ENCODE results near the gene SORCS2.

SORCS2 gene

DNA sequence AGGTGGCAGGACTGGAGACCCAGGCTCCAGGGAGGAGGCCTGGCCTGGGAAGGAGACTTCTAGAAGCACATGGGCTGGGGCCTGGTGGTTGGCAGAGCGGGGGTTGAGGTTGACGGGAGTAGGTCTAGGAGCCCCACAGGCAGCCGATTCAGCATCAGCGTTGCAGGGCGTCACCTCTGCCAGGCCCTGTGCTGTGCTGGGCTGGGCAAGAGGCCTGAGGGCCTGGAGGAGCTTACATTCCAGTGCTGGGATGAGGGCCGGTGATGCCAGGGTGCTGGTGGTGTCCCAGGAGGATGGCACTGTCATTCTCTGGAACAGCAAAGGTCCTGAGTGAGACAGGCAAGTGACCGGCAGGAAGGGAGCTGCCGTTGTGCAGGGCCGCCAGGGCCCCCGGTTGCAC is 76.6 kb downstream of the SORCS2 start:
- CTCF ChIA-PET: no interaction called here
- POLR2A ChIA-PET: no interaction called here
- DNase-seq (ENCODE audit: low read depth, low spot score): no peak
- no peak overlapping the region for H3K4me3 ChIP-seq (ENCODE audit: low read depth, low read length)
- no peak for TF ChIP-seq CTCF (IDR thresholded peaks at IDR 0.05; ENCODE audit: insufficient read depth, low read length, missing control alignments)

- no peak overlapping the region for H3K4me3 ChIP-seq (ENCODE audit: low read depth, low read length)
- no peak for DNase-seq (ENCODE audit: low read depth, low spot score)
- TF ChIP-seq CTCF (IDR thresholded peaks at IDR 0.05; ENCODE audit: insufficient read depth, low read length, missing control alignments): no peak
- ChIA-PET POLR2A (no interaction called here), CTCF (no interaction called here)
Observed at GRCh38 chr4:7270121-7270520, 77.8 kb downstream of the SORCS2 start.

DNA sequence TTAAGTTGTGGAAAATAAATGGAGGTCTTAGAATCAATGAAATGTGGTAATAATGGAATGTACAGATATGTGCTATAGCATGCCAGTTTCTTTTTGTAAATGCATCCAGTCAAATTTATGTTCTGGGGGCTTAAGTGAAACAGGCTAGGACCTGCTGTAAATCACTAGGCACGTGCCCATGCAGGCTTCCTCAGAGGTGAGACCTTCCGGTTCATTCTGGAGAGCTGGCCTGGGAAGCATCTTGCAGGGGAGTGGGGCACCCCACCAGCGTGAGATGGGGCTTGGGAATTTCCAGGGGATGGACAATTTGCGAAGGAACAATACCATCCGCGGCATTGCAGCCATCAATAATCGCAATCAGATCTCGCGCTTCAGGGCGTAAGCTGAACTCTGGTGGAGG is 80.1 kb downstream of the SORCS2 start:
- CTCF ChIA-PET: interaction anchor here (0.9 kb wide), 1 partner anchor 81 kb away, joined by 3 read pairs; no protein-coding TSS in a partner anchor

GRCh38 chr4:7273738-7274297 is 81.5 kb downstream of the SORCS2 start:
- DNase-seq (ENCODE audit: low read depth, low spot score): no peak
- no peak for TF ChIP-seq CTCF (IDR thresholded peaks at IDR 0.05; ENCODE audit: insufficient read depth, low read length, missing control alignments)
- no peak overlapping the region for H3K4me3 ChIP-seq (ENCODE audit: low read depth, low read length)
- ChIA-PET CTCF (no interaction called here), POLR2A (no interaction called here)

More for the DNA sequence above, 80.1 kb downstream of the SORCS2 start:
- no peak for TF ChIP-seq CTCF (IDR thresholded peaks at IDR 0.05; ENCODE audit: insufficient read depth, low read length, missing control alignments)
- DNase-seq (ENCODE audit: low read depth, low spot score): no peak
- H3K4me3 ChIP-seq (ENCODE audit: low read depth, low read length): no peak overlapping the region
- POLR2A ChIA-PET: no interaction called here

DNA sequence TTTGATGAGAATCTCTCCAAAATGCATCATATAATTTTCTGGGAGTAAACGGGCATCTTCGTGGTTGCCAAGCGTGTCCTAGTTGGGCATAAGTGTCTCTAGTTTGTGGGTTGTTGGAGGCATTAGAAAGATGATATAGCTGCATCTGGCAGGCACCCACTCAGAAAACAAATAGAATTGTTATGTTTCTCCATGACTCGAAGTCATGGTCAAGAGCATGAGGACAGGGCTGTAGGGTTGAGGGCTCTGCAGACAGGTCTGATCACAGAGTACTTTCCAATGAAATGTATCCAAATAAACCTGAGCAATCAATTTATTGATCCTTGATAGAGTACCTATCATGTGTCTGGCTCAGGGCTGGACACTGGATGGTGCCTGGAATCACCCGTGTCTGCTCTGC is 82.7 kb downstream of the SORCS2 start:
- CTCF ChIA-PET: no interaction called here
- no peak for TF ChIP-seq CTCF (IDR thresholded peaks at IDR 0.05; ENCODE audit: insufficient read depth, low read length, missing control alignments)
- H3K4me3 ChIP-seq (ENCODE audit: low read depth, low read length): no peak overlapping the region
- POLR2A ChIA-PET: no interaction called here
- no peak for DNase-seq (ENCODE audit: low read depth, low spot score)

DNA sequence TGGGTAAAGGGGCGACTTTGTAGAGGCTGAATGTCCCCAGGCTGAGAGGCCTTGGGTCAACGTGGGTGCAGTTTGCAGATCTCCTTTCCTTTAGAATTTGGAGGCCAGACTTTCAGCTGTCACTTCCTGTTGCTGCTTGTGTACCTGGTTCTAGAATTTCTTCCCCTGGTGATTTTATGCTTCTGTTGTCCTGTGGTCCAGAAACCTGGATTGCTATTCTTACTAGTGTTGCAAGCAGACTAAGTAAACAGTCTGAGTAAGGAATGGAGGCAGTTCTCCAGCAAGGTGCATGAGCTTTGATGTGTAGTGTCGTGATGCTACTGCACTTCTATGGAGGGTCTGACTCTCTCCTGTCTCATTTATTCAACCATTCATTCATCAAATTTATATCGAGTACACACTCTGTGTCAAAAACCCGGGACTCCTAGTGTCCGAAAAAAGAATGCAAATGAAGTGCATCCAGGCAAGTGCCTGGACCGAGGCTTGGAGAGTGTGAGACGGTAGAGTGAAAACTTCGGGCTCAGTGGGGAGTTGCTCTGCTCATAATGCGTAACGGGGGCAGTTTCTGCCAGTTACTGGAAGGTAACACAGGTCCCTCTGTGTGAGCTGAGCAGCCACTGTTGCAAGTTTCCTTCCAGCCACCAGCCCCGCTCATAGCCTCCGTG is 83.3 kb downstream of the SORCS2 start:
- TF ChIP-seq CTCF (IDR thresholded peaks at IDR 0.05; ENCODE audit: insufficient read depth, low read length, missing control alignments): no peak
- ChIA-PET CTCF (no interaction called here), POLR2A (no interaction called here)
- H3K4me3 ChIP-seq (ENCODE audit: low read depth, low read length): no peak overlapping the region
- DNase-seq (ENCODE audit: low read depth, low spot score): no peak
